ENCODE results near the gene RIN3. TPM values are rescaled to one million over a fixed set of nuclear protein-coding genes. Genes with fewer than 3 reads are reported as not detected.

The RIN3 gene
- total RNA-seq, 1 experiment from 2014 or later, result not detected

- Histone ChIP-seq H3K9ac (ENCODE audit: low read length) (no peak overlapping the region), H3K36me3 (ENCODE audit: insufficient read depth, low read length) (no peaks in the 10 kb centered on the region), H3K4me2 (ENCODE audit: low read depth, low read length, poor library complexity, severe bottlenecking) (no peak overlapping the region), H3K27me3 (ENCODE audit: low read length) (no peaks in the 10 kb centered on the region), H3K4me1 (ENCODE audit: low read length) (no peaks in the 10 kb centered on the region), H3K27ac (ENCODE audit: low read length) (no peak overlapping the region), H3K9me3 (ENCODE audit: low read length) (no peaks in the 10 kb centered on the region), H3K4me3 (ENCODE audit: low read length) (no peak overlapping the region), H3K9me2 (replicated peaks; ENCODE audit: insufficient read depth, low read length) (no peaks in the 10 kb centered on the region), H2AFZ (ENCODE audit: low read length) (no peak overlapping the region), H3K79me2 (ENCODE audit: low read length) (no peaks in the 10 kb centered on the region), H4K20me1 (ENCODE audit: insufficient read depth, low read depth, low read length) (no peaks in the 10 kb centered on the region)
- no peak for DNase-seq
These were observed 223.6 kb downstream of the RIN3 start for GRCh38 chr14:92737206-92737605.

GRCh38 chr14:92737619-92738188, 224.1 kb downstream of the RIN3 start:
- Histone ChIP-seq H3K27ac (ENCODE audit: low read length) (no peak overlapping the region), H3K9ac (ENCODE audit: low read length) (no peak overlapping the region), H2AFZ (ENCODE audit: low read length) (no peak overlapping the region), H3K79me2 (ENCODE audit: low read length) (no peaks in the 10 kb centered on the region), H3K4me1 (ENCODE audit: low read length) (no peaks in the 10 kb centered on the region), H4K20me1 (ENCODE audit: insufficient read depth, low read depth, low read length) (no peaks in the 10 kb centered on the region), H3K4me2 (ENCODE audit: low read depth, low read length, poor library complexity, severe bottlenecking) (no peak overlapping the region), H3K27me3 (ENCODE audit: low read length) (no peaks in the 10 kb centered on the region), H3K9me3 (ENCODE audit: low read length) (no peaks in the 10 kb centered on the region), H3K36me3 (ENCODE audit: insufficient read depth, low read length) (no peaks in the 10 kb centered on the region), H3K4me3 (ENCODE audit: low read length) (no peak overlapping the region), H3K9me2 (replicated peaks; ENCODE audit: insufficient read depth, low read length) (no peaks in the 10 kb centered on the region)
- no peak for DNase-seq

Other genes with a start within 250 kb of the RIN3 start
- gene SLC24A4, start 190.6 kb upstream of the RIN3 start, total RNA-seq (2014; rRNA removed; shearing (Covaris generic); ENCODE audit: low replicate concordance), result not detected in 2 replicates
- not detected in 2 replicates for gene LGMN, start 234.8 kb downstream of the RIN3 start, total RNA-seq (2014; rRNA removed; shearing (Covaris generic); ENCODE audit: low replicate concordance)